Activated CD4-positive, alpha-beta T cell treated with anti-CD3 and anti-CD28 coated beads, Interleukin-2, amount 10 ng/mL, durations not matched to agents 7 days and 5 days (primary cell): Measurements from ENCODE around the gene EPHB1. TPM values are rescaled to one million over a fixed set of nuclear protein-coding genes. Genes with fewer than 3 reads are reported as not detected.

ENCODE experiments used
- CTCF ChIA-PET: fragments of 350-600 bp; sonication (Branson Sonifier 250); formaldehyde crosslinking; loops from one replicate; lab custom pipeline; 2021; ENCODE audit warnings: antibody characterized with exemption; lab: Charles Lee
- POLR2A ChIA-PET: fragments of 350-600 bp; sonication (Branson Sonifier 250); formaldehyde crosslinking; loops from one replicate; lab custom pipeline; 2021; ENCODE audit warnings: antibody characterized with exemption; lab: Charles Lee
- DNase-seq: peaks from one replicate; pipeline ENCODE4 v3.0.0-alpha.2; 2020
- H3K27ac Mint-ChIP-seq: one replicate; pipeline ENCODE4 v1.8.0; 2021; ENCODE audit warnings: mild to moderate bottlenecking, moderate library complexity, mixed read lengths
- H3K27me3 Mint-ChIP-seq: one replicate; pipeline ENCODE4 v1.8.0; 2021; ENCODE audit warnings: mixed read lengths
- H3K36me3 Mint-ChIP-seq: one replicate; pipeline ENCODE4 v1.8.0; 2021; ENCODE audit warnings: low read depth, mixed read lengths
- H3K4me1 Mint-ChIP-seq: one replicate; pipeline ENCODE4 v1.8.0; 2021; ENCODE audit warnings: mixed read lengths
- H3K4me3 Mint-ChIP-seq: one replicate; pipeline ENCODE4 v1.8.0; 2021; ENCODE audit warnings: mild to moderate bottlenecking, moderate library complexity, mixed read lengths
- H3K9me3 Mint-ChIP-seq: one replicate; pipeline ENCODE4 v1.8.0; 2021; ENCODE audit warnings: mixed read lengths
- total RNA-seq, 2 experiments: library from RNA; stranded (reverse); gene quantifications; one replicate each; pipeline ENCODE4 v1.2.3, GENCODE V29; 2021

EPHB1 gene
- total RNA-seq: 1 to 10 TPM; 1.2 to 1.8 TPM

GRCh38 chr3:134794950-134795745 is at the start of gene EPHB1:
EPHB1 (plus strand) TSS chr3:134795260.
- H3K27me3 Mint-ChIP-seq: peaks cover 53% of the 10 kb centered on the region

GRCh38 chr3:134748698-134749097 is 46.4 kb upstream of the EPHB1 start:
- Mint-ChIP-seq H3K9me3 (no peaks in the 10 kb centered on the region), H3K36me3 (no peaks in the 10 kb centered on the region), H3K4me3 (no peak overlapping the region), H3K27ac (no peak overlapping the region), H3K27me3 (peaks cover 2% of the 10 kb centered on the region), H3K4me1 (no peaks in the 10 kb centered on the region)
- no peak for DNase-seq
- ChIA-PET CTCF (no interaction called here), POLR2A (no interaction called here)

More at GRCh38 chr3:134794950-134795745, at the start of gene EPHB1:
- no peaks in the 10 kb centered on the region for H3K9me3 Mint-ChIP-seq
- ChIA-PET POLR2A (interaction anchor here (0.6 kb wide), 1 partner anchor 10 kb away, joined by 3 read pairs; no protein-coding TSS in a partner anchor), CTCF (interaction anchor here (0.5 to 2.7 kb wide), 12 partner anchors 8 to 1247 kb away, joined by 3 to 14 read pairs (median 3); no protein-coding TSS in a partner anchor)
- H3K27ac Mint-ChIP-seq: peak within 1 kb of the TSS; percentile 55
- peak within 1 kb of the TSS; percentile 80 for H3K4me3 Mint-ChIP-seq
- H3K36me3 Mint-ChIP-seq: no peaks in the 10 kb centered on the region
- H3K4me1 Mint-ChIP-seq: peaks cover 15% of the 10 kb centered on the region
- peak; percentile 78 for DNase-seq

- no peaks in the 10 kb centered on the region for H3K36me3 Mint-ChIP-seq
- H3K4me1 Mint-ChIP-seq: no peaks in the 10 kb centered on the region
- H3K27ac Mint-ChIP-seq: no peak overlapping the region
- no peak overlapping the region for H3K4me3 Mint-ChIP-seq
- H3K9me3 Mint-ChIP-seq: no peaks in the 10 kb centered on the region
- ChIA-PET POLR2A (no interaction called here), CTCF (no interaction called here)
- no peak for DNase-seq
- H3K27me3 Mint-ChIP-seq: peaks cover 2% of the 10 kb centered on the region
Measured at GRCh38 chr3:134749174-134749573, 45.9 kb upstream of the EPHB1 start.

- Mint-ChIP-seq H3K9me3 (no peaks in the 10 kb centered on the region), H3K27me3 (peaks cover 2% of the 10 kb centered on the region), H3K4me1 (no peaks in the 10 kb centered on the region), H3K36me3 (no peaks in the 10 kb centered on the region), H3K27ac (no peak overlapping the region), H3K4me3 (no peak overlapping the region)
- no peak for DNase-seq
- ChIA-PET CTCF (no interaction called here), POLR2A (no interaction called here)
Measured at GRCh38 chr3:134749802-134750553, 45.1 kb upstream of the EPHB1 start.

GRCh38 chr3:134751831-134752230 is 43.2 kb upstream of the EPHB1 start:
- no peak for DNase-seq
- H3K4me3 Mint-ChIP-seq: no peak overlapping the region
- H3K9me3 Mint-ChIP-seq: no peaks in the 10 kb centered on the region
- peaks cover 2% of the 10 kb centered on the region for H3K27me3 Mint-ChIP-seq
- no peaks in the 10 kb centered on the region for H3K4me1 Mint-ChIP-seq
- ChIA-PET POLR2A (no interaction called here), CTCF (interaction anchor here (1.6 kb wide), 1 partner anchor 47 kb away, joined by 3 read pairs; no protein-coding TSS in a partner anchor)
- no peaks in the 10 kb centered on the region for H3K36me3 Mint-ChIP-seq
- H3K27ac Mint-ChIP-seq: no peak overlapping the region

- no peak overlapping the region for H3K27ac Mint-ChIP-seq
- CTCF ChIA-PET: interaction anchor here (1.6 kb wide), 1 partner anchor 48 kb away, joined by 3 read pairs; no protein-coding TSS in a partner anchor
- H3K9me3 Mint-ChIP-seq: no peaks in the 10 kb centered on the region
- peaks cover 7% of the 10 kb centered on the region for H3K27me3 Mint-ChIP-seq
- H3K4me3 Mint-ChIP-seq: no peak overlapping the region
- no peak for DNase-seq
- POLR2A ChIA-PET: interaction anchor here (0.5 kb wide), 1 partner anchor 298 kb away, joined by 3 read pairs; no protein-coding TSS in a partner anchor
- no peaks in the 10 kb centered on the region for H3K36me3 Mint-ChIP-seq
- H3K4me1 Mint-ChIP-seq: no peaks in the 10 kb centered on the region
Measured at GRCh38 chr3:134752761-134753461, 42.1 kb upstream of the EPHB1 start.

- no peaks in the 10 kb centered on the region for H3K36me3 Mint-ChIP-seq
- no peak overlapping the region for H3K27ac Mint-ChIP-seq
- H3K9me3 Mint-ChIP-seq: no peaks in the 10 kb centered on the region
- H3K4me1 Mint-ChIP-seq: no peaks in the 10 kb centered on the region
- ChIA-PET POLR2A (no interaction called here), CTCF (no interaction called here)
- DNase-seq: no peak
- H3K4me3 Mint-ChIP-seq: no peak overlapping the region
- peaks cover 9% of the 10 kb centered on the region for H3K27me3 Mint-ChIP-seq
Measured at GRCh38 chr3:134753999-134754742, 40.9 kb upstream of the EPHB1 start.

- POLR2A ChIA-PET: no interaction called here
- Mint-ChIP-seq H3K4me1 (no peaks in the 10 kb centered on the region), H3K9me3 (no peaks in the 10 kb centered on the region), H3K27ac (no peak overlapping the region), H3K36me3 (no peaks in the 10 kb centered on the region), H3K27me3 (peaks cover 7% of the 10 kb centered on the region), H3K4me3 (no peak overlapping the region)
- CTCF ChIA-PET: interaction anchor here (0.7 to 1.1 kb wide), 3 partner anchors 8 to 13 kb away, joined by 3 read pairs; no protein-coding TSS in a partner anchor
- DNase-seq: peak; percentile 44
Measured at GRCh38 chr3:134754768-134755559, 40.1 kb upstream of the EPHB1 start.

GRCh38 chr3:134755821-134756220 is 39.2 kb upstream of the EPHB1 start:
- ChIA-PET CTCF (interaction anchor here (1.1 kb wide), 1 partner anchor 9 kb away, joined by 3 read pairs; no protein-coding TSS in a partner anchor), POLR2A (no interaction called here)
- H3K4me3 Mint-ChIP-seq: no peak overlapping the region
- DNase-seq: no peak
- no peak overlapping the region for H3K27ac Mint-ChIP-seq
- H3K9me3 Mint-ChIP-seq: no peaks in the 10 kb centered on the region
- peaks cover 7% of the 10 kb centered on the region for H3K27me3 Mint-ChIP-seq
- no peaks in the 10 kb centered on the region for H3K4me1 Mint-ChIP-seq
- no peaks in the 10 kb centered on the region for H3K36me3 Mint-ChIP-seq

- Mint-ChIP-seq H3K27ac (no peak overlapping the region), H3K4me3 (no peak overlapping the region), H3K27me3 (peaks cover 7% of the 10 kb centered on the region), H3K36me3 (no peaks in the 10 kb centered on the region), H3K9me3 (no peaks in the 10 kb centered on the region), H3K4me1 (no peaks in the 10 kb centered on the region)
- POLR2A ChIA-PET: no interaction called here
- CTCF ChIA-PET: no interaction called here
- no peak for DNase-seq
Measured at GRCh38 chr3:134757549-134758069, 37.5 kb upstream of the EPHB1 start.

GRCh38 chr3:134761213-134761612 is 33.8 kb upstream of the EPHB1 start:
- Mint-ChIP-seq H3K4me1 (no peaks in the 10 kb centered on the region), H3K9me3 (no peaks in the 10 kb centered on the region), H3K36me3 (no peaks in the 10 kb centered on the region), H3K4me3 (no peak overlapping the region), H3K27ac (no peak overlapping the region), H3K27me3 (peaks cover 7% of the 10 kb centered on the region)
- ChIA-PET CTCF (no interaction called here), POLR2A (no interaction called here)
- DNase-seq: no peak
